ENCODE measurements around the gene PPP1R1A.

DNA sequence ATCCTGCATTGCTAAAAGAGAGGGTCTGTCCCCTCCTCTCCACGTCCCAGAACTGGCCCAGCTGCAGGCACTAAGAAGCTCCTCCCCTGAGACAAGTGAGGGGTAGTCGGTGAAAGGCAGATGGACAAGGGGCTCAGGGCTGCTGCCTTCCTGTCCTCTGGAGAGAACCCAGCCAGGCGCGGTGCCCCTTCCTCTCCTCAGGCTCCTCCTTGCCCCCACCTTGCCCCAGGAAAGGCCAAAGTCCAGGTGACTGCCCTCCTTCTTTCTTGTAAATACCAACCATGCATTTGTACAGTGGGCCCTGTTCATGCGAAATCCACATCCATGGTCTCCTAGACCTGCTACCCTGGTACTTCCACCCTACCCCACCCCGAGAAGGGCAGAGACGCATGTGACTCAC, 9.7 kb downstream of the PPP1R1A start:
- no peak for TF ChIP-seq EZH2 (IDR thresholded peaks at IDR 0.05; ENCODE audit: borderline replicate concordance)
- TF ChIP-seq, protein P1, sequence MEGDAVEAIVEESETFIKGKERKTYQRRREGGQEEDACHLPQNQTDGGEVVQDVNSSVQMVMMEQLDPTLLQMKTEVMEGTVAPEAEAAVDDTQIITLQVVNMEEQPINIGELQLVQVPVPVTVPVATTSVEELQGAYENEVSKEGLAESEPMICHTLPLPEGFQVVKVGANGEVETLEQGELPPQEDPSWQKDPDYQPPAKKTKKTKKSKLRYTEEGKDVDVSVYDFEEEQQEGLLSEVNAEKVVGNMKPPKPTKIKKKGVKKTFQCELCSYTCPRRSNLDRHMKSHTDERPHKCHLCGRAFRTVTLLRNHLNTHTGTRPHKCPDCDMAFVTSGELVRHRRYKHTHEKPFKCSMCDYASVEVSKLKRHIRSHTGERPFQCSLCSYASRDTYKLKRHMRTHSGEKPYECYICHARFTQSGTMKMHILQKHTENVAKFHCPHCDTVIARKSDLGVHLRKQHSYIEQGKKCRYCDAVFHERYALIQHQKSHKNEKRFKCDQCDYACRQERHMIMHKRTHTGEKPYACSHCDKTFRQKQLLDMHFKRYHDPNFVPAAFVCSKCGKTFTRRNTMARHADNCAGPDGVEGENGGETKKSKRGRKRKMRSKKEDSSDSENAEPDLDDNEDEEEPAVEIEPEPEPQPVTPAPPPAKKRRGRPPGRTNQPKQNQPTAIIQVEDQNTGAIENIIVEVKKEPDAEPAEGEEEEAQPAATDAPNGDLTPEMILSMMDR (IDR thresholded peaks at IDR 0.05; ENCODE audit: poor library complexity), result no peak

All from hepatocyte (in vitro differentiated cells).